LNCAP (cell line): ENCODE results near the gene TUT1.

Experiments used
- TF ChIP-seq, protein P1 (sequence below): fragments of 450-650 bp; IDR thresholded peaks from 2 replicates; pipeline ENCODE4 v1.5.1; 2017; ENCODE audit warnings: mild to moderate bottlenecking

The TUT1 gene

DNA sequence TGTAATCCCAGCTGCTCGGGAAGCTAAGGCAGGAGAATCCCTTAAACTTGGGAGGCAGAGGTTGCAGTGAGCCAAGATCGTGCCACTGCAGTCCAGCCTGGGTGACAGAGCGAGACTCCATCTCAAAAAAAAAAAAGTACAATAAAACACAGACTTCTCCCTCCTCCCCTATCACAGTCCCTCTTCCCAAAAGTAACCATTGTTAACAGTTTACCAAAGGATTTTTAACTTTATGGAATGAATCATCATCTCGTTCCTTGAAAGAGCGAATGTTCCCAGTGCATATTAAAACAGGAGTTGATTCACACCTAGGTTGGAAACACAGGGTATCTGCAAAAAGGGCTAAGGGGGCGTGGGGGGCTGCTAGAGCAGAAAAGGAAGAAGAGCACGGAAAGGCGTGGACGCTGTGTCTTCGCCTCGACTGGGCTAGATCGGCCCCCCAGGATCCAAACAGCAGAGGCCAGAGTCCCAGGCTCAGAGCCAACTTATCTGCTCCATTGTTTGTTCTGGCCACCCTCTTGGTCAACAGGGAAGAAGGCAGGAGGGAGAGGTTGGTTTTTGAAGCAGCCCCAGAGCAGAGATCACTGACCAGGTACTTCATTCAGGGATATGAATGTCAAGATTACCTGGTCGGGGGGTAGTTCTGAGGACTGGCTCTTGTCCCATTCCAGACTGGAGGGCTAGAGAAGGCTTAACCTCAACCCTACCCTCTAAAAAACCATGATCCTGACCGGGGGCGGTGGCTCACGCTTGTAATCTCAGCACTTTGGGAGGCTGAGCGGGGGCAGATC is 42.6 kb downstream of the TUT1 start:
- TF ChIP-seq, protein P1, sequence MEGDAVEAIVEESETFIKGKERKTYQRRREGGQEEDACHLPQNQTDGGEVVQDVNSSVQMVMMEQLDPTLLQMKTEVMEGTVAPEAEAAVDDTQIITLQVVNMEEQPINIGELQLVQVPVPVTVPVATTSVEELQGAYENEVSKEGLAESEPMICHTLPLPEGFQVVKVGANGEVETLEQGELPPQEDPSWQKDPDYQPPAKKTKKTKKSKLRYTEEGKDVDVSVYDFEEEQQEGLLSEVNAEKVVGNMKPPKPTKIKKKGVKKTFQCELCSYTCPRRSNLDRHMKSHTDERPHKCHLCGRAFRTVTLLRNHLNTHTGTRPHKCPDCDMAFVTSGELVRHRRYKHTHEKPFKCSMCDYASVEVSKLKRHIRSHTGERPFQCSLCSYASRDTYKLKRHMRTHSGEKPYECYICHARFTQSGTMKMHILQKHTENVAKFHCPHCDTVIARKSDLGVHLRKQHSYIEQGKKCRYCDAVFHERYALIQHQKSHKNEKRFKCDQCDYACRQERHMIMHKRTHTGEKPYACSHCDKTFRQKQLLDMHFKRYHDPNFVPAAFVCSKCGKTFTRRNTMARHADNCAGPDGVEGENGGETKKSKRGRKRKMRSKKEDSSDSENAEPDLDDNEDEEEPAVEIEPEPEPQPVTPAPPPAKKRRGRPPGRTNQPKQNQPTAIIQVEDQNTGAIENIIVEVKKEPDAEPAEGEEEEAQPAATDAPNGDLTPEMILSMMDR: no peak

DNA sequence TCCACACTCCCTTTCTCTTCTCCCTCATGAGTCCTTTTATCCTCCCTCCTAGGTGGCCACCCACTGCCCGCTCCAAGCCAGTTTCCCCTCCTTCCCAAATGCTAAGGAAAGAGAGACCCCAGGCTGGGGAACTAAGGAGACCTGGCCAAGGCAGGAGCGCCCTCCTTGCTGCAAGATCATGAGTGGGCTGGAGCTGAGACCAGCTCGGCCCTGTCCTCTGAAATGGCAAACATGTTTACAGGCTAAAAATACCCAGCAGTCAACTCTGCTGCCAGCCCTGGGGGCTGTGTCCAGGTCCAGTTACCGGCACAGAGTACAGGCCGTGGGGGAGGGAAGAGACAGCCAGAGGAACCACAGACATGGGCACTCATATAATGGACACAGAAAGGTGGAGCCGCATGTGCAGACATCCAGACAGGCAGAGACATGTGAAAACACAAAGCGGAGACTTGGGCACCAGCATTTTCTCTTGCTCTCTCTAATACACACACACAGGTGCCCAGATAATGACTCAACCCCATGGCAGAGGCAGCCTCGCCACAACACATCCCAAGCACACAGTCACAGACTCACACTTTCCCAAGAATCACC is 43.5 kb downstream of the TUT1 start:
- TF ChIP-seq, protein P1: no peak

DNA sequence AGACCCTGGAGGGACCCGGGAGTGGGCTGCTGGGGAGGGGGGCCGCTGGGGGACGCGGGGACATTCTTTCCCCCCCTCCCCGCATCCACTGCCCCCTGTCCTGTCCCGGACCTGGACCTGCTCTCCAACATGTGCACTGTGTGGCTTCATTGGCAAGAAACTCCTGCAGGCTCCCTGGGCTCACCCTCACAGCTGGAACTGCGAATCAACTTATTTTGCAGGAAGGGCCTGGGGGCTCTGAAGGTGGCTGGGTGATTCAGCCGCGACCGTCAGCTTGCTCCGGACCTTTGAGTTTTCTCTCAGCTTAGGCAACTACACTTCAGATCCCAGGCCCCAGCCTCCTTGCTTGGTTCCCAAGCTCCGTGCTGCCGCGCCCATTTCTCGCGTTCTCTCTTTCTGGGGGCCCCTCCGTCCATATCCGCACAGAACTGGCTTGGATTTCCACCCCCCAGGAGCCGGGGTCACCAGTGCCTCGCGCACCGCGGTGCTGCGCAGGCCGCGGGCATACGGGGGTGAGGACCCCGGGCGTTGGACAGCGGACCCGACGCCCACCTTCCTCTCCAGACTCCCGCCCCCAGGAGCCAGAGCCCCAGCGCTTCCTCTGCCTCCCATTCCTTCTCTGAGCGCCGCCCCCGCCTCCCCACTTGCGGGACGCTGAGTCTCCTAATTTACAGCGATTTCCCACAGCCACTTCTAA is 44.2 kb downstream of the TUT1 start:
- TF ChIP-seq, protein P1: no peak

DNA sequence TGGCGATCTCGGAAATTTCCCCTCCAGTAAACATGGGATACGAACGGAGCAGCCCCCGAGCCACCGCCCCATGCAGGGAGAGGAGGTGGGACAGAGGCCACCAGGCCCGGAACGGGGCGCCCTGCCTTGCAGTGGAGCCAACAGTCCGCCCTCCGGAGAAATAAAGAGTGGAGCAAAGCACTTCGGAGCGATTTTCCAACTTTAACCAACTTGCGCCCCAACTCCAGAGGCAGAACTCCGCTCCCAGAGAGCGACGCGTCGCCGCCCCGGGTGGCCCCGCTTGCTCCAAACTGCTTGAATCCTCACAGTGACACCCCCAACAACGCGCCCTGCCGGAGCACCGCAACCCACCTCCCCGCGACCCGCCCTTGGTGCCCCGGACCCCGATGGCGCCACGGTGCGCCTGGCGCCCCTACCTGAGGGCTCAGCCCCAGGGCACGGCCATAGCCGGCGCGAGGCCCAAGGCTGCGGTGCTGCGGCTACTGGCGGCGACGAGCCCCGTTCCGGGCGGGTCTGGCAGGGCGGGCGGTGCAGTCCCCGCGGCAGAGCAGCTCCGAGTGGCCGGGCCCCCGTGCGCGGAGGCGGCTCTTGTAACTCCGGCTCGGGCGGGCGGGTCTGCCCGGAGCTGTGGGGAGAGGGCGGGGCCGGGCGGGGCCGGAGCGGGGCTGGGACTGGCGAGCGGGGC is 44.9 kb downstream of the TUT1 start, which contains the start of gene AHNAK:
TSS of gene AHNAK (minus strand) at position 563 of the 685 bp plus-strand sequence. CDS start 10,708 bp downstream, outside the sequence.
- TF ChIP-seq, protein P1: no peak

DNA sequence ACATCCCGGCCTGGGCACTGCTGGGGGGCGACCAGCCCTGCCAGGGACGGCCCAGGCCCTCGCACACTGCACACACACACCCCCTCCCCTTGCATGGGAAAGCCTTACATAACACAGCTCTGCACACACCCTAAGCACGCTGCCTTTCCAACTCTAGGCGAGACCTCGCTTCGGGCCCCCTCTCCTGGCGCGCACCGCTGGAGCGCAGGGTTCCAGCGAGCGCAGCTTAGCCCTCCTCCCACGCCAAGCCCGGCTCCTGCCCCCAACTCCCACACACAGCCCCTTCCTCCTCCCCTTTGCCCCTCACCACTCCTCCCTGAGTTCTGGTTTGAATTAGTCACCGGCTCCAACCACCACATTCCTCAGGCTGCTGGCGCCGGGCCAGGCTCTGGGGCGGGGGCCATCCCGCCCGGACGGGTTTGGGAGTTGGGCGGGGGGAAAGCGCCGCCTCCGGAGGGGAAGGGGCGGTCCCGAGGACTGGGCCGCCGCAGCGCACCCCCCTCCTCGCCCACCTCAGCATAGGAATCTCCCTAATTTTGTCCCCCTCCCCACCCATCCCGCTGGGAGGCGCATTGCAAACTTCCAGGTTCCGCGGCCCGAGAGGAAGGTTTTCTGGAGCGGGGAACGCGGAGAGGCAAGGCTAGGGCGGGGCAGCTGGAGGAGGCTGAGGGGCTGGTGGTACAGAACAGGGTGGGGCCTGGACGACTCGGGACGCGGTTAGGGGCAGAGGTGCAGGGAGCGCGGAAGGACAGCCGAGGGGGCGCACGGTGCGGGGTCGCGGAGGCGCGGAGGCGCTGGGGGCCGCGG is 45.7 kb downstream of the TUT1 start:
- TF ChIP-seq, protein P1: no peak

DNA sequence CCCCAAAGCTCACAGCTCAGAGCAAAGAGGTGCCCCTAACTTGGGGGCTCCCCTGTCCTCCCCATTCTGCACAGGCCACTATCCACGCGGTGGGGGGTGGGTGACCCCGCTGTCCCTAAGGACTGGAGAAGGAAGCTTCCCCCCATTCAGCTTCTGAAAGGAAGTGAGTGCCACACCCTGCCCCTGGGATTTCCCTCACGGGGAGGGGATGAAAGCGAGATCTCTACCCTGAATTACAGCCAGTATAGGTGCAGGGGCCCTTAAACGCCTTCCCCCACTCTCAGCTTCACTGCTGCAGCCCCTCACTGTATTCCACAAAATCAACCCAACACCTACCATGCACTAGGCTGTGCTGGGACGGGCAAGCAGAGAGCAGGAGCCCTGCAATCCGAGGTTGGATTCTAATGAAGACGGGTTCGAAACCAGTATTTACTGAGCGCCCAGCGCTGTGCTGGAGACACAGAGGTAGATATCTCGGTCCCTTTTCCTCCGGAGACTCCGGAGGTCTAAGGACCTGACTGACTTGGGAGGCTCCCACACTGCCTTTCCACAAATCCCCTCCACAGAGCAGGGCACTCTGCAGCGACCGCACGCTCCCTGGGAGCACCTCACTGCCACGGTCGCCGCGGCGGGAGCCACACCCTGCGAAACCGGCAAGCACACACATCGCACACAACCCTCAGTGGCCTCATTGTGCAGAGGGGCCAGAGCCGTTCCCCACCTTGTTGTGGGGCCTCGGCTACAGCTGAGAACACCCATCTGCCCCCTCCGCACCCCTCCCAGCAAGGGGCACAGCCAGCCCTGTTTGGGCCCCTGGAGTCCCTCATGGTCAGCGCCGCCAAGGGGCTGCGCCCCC is 46.5 kb downstream of the TUT1 start:
- TF ChIP-seq, protein P1: no peak
